Sigmoid colon (tissue), 7 donors: Measurements from ENCODE around the gene AVPR2. TPM values are rescaled to one million over a fixed set of nuclear protein-coding genes. Genes with fewer than 3 reads are reported as not detected.

ENCODE experiments used
- DNase-seq: peaks from one replicate; pipeline ENCODE4 v3.0.0-alpha.2; 2019
- H3K27ac ChIP-seq, 4 donors: fragments of 200-600 bp; sonication (generic); one replicate each; pipeline ENCODE4 v1.5.1; 2016 to 2019; ENCODE audit warnings: mild to moderate bottlenecking in 1 of 4
- H3K27me3 ChIP-seq, 3 donors: fragments of 200-600 bp; sonication (generic); one replicate each; pipeline ENCODE4 v1.5.1; 2019; ENCODE audit warnings: mild to moderate bottlenecking in 1 of 3
- H3K36me3 ChIP-seq, 4 donors: fragments of 200-600 bp; sonication (generic); one replicate each; pipeline ENCODE4 v1.5.1; 2016 to 2019
- H3K4me1 ChIP-seq, 4 donors: fragments of 200-600 bp; sonication (generic); one replicate each; pipeline ENCODE4 v1.5.1; 2017 to 2019
- H3K4me3 ChIP-seq, 4 donors: fragments of 200-600 bp; sonication (generic); one replicate each; pipeline ENCODE4 v1.5.1; 2017 to 2019; ENCODE audit warnings: mild to moderate bottlenecking in 2 of 4, moderate library complexity in 1 of 4
- H3K9me3 ChIP-seq, 4 donors: fragments of 200-600 bp in 3 of 4; sonication (generic) in 3 of 4; one replicate each; pipeline versions ENCODE4 v1.5.1 to v1.6.1; 2013 to 2019
- CTCF ChIP-seq, 4 experiments: fragments of 450-650 bp in 3 of 4; fragments of 200-600 bp in 1 of 4; IDR thresholded peaks; one replicate each; pipeline ENCODE4 v1.5.1; 2016 to 2019; ENCODE audit warnings: antibody characterized with exemption in 4 of 4, mild to moderate bottlenecking in 3 of 4, moderate library complexity in 2 of 4
- EP300 ChIP-seq, 4 donors: sonication (generic); formaldehyde crosslinking; IDR thresholded peaks; one replicate each; pipeline ENCODE4 v1.6.1; 2017; ENCODE audit warnings: antibody characterized with exemption in 4 of 4
- POLR2A ChIP-seq, 2 donors: fragments of 450-650 bp; IDR thresholded peaks; one replicate each; pipeline ENCODE4 v1.6.1; 2016; ENCODE audit warnings: antibody characterized with exemption in 2 of 2, mild to moderate bottlenecking in 2 of 2, moderate library complexity in 2 of 2
- POLR2AphosphoS5 ChIP-seq, 4 donors: sonication (generic); formaldehyde crosslinking; IDR thresholded peaks; one replicate each; pipeline ENCODE4 v1.6.1; 2017; ENCODE audit warnings: antibody characterized with exemption in 4 of 4
- WGBS, 2 donors: extraction: QIAGEN DNeasy Blood & Tissue Kit; methylation state at CpG; one replicate each; pipeline ENCODE4 v1.1.7; 2013; 5-methylcytosine and 5-hydroxymethylcytosine counted together
- intact Hi-C: fragments of 100-400 bp; cut with DNase I; formaldehyde crosslinking; loops from one replicate; pipeline ENCODE4 v1.15.1; 2023
- polyA plus RNA-seq, 3 donors: library from polyadenylated mRNA; stranded (reverse); fragments of 200-250 nt; gene quantifications; one replicate each; pipeline ENCODE4 v1.2.3, GENCODE V29; 2013
- total RNA-seq, 4 donors: library from RNA; depleted of rRNA; stranded (reverse); fragments of >200 nt; gene quantifications; one replicate each; pipeline ENCODE4 v1.1.0, GENCODE V29; 2016
- donor health status: healthy with polysubstance abuse.
- donor health status: Bipolar disorder and iron deficiency.
- donor health status: healthy.

Gene AVPR2
- total RNA-seq (1 to 10 TPM; 1.1 to 2.2 (median 1.3) TPM), polyA plus RNA-seq (1 to 10 TPM in 1 of 3 donors, not detected in 2; 1.1 TPM)

GRCh38 chrX:153903991-153904957 is at the start of gene AVPR2:
Gene AVPR2, plus strand, starts transcription at chrX:153904673. Its CDS starts 473 bp downstream, at chrX:153905146.
- WGBS, 2 donors = 32 to 33% methylated on average over 26 of the region's 26 CpGs
- Histone ChIP-seq H3K4me1 (peaks cover 0 to 15% (median 5%) of the 10 kb centered on the region in 4 donors), H3K27ac (peak within 1 kb of the TSS; percentile 2 to 47 (median 22)), H3K4me3 (peak within 1 kb of the TSS in 1 of 4 donors; percentile 1), H3K27me3 (peaks cover 0 to 4% (median 0%) of the 10 kb centered on the region in 3 donors), H3K36me3 (no peaks in the 10 kb centered on the region), H3K9me3 (no peaks in the 10 kb centered on the region)
- DNase-seq = no peak
- intact Hi-C loops = no loop called here
- no peak for TF ChIP-seq POLR2A (IDR thresholded peaks at IDR 0.05)

DNA sequence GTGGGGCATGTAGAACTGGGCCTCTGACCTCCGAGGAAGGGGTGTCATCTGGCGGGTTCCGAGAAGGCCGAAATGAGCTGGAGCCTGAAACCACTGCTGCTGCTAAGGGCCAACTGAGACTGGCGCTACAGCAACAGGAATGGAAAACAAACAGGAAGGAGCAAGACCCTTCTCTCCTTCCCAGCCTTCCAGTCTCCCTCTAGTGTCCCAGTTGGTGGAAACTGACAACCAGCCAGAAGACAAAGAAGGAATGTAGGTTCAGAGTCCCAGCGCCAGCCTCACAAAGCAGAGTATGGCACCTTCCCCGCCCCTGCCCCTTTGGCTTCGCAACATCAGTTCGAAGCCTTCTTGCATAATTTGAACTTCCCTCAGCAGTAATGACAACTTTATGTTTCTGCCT is 49.8 kb upstream of the AVPR2 start:
- WGBS, 2 donors = 85 to 87% methylated on average over 9 of the region's 9 CpGs

DNA sequence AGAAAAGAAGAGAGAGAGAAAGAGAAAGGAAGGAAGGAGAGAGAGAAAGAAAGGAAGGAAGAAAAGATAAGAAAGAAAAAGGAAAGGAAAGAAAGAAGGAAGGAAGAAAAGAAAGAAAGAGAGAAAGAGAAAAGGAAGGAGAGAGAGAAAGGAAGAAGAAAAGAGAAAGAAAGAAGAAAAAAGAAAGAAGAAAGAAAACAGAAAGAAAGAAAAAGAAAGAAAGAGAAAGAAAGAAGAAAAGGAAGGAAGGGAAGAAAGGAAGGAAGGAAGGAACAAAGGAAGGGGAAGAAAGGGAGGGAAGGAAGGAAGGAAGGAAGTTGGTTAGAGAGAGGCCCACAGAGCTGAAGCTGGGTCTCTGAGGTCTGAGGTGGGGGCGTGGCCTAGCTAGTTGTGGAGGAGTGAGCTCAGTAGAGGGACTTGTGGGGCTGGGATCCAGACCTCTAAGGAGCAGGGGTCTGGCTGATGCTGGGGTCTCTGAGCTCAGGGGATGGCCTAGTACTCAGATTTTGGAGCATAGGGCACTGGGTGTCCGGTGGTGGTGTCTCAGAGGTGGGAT is 47.0 kb upstream of the AVPR2 start:
- Histone ChIP-seq H3K27me3 (no peaks in the 10 kb centered on the region), H3K4me1 (no peaks in the 10 kb centered on the region), H3K27ac (no peak overlapping the region), H3K4me3 (no peak overlapping the region), H3K9me3 (no peaks in the 10 kb centered on the region), H3K36me3 (no peaks in the 10 kb centered on the region)
- no peak for DNase-seq
- no peak for TF ChIP-seq EP300 (IDR thresholded peaks at IDR 0.05)
- TF ChIP-seq CTCF (IDR thresholded peaks at IDR 0.05) = no peak
- TF ChIP-seq POLR2A (IDR thresholded peaks at IDR 0.05) = no peak
- TF ChIP-seq POLR2AphosphoS5 (IDR thresholded peaks at IDR 0.05) = no peak
- intact Hi-C loops = no loop called here
- WGBS, 2 donors = 67 to 75% methylated on average over 2 of the region's 2 CpGs

More for the DNA sequence above, 49.8 kb upstream of the AVPR2 start:
- DNase-seq = no peak
- Histone ChIP-seq H3K9me3 (no peaks in the 10 kb centered on the region), H3K36me3 (no peaks in the 10 kb centered on the region), H3K4me3 (no peak overlapping the region), H3K27me3 (no peaks in the 10 kb centered on the region), H3K4me1 (no peaks in the 10 kb centered on the region), H3K27ac (no peak overlapping the region)
- TF ChIP-seq POLR2AphosphoS5 (IDR thresholded peaks at IDR 0.05) (no peak), POLR2A (IDR thresholded peaks at IDR 0.05) (no peak), EP300 (IDR thresholded peaks at IDR 0.05) (no peak), CTCF (IDR thresholded peaks at IDR 0.05) (no peak)
- intact Hi-C loops = no loop called here

- Histone ChIP-seq H3K4me3 (no peak overlapping the region), H3K36me3 (no peaks in the 10 kb centered on the region), H3K9me3 (no peaks in the 10 kb centered on the region), H3K27ac (no peak overlapping the region), H3K27me3 (no peaks in the 10 kb centered on the region), H3K4me1 (no peaks in the 10 kb centered on the region)
- TF ChIP-seq POLR2A (IDR thresholded peaks at IDR 0.05) (no peak), CTCF (IDR thresholded peaks at IDR 0.05) (no peak), POLR2AphosphoS5 (IDR thresholded peaks at IDR 0.05) (no peak)
- DNase-seq = no peak
- 27 to 76% methylated on average over 10 of the region's 10 CpGs for WGBS, 2 donors
- intact Hi-C loops = no loop called here
These were observed 43.3 kb upstream of the AVPR2 start for GRCh38 chrX:153861151-153861550.

DNA sequence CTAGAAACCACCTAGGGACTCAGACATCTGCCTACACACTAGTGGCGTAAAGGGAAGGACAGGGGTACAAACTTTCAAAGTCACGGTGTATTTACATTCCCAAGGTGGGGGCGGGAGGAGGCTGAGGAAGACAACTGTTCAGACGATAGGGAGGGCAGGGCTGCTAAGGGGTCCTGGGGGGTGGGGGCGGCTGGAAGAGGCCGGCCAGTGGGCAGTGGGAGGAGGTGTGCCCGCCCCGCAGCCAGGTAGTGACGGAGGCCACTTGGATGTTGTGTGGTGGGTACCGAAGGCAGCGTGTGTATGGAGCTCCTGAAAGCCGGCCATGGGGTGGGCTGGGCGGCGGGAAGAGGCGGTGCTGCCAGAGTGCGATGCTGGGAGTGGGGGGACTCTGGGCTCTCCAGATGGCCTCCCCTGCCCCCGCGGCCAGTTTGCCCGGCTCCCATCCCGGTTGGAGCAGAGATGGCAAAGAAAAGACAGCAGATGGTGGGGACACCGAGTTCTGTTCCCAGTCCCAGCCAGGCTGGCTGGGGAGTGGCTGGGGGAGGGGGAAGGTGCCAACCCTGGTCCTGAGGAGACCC is 42.7 kb upstream of the AVPR2 start:
- Histone ChIP-seq H3K36me3 (no peaks in the 10 kb centered on the region), H3K27ac (no peak overlapping the region), H3K4me3 (no peak overlapping the region), H3K4me1 (no peaks in the 10 kb centered on the region), H3K9me3 (no peaks in the 10 kb centered on the region), H3K27me3 (no peaks in the 10 kb centered on the region)
- intact Hi-C loops = no loop called here
- TF ChIP-seq POLR2AphosphoS5 (IDR thresholded peaks at IDR 0.05) (no peak), CTCF (IDR thresholded peaks at IDR 0.05) (no peak), POLR2A (IDR thresholded peaks at IDR 0.05) (no peak)
- no peak for DNase-seq
- 40 to 63% methylated on average over 21 of the region's 21 CpGs for WGBS, 2 donors
